DLD1 (cell line): ENCODE measurements around the gene PZP.

Experiments used
- in situ Hi-C: cut with HindIII; loops from 2 replicates; pipeline ENCODE4 v1.10.0; 2017; ENCODE audit warnings: low sequenced_read_pairs

The PZP gene

GRCh38 chr12:9127936-9128663 is 80.1 kb downstream of the PZP start:
- in situ Hi-C loops, result no loop called here

- in situ Hi-C loops, result no loop called here
Observed at GRCh38 chr12:9127484-9127883, 80.7 kb downstream of the PZP start.

GRCh38 chr12:9124383-9125031 is 83.7 kb downstream of the PZP start:
- in situ Hi-C loops, result no loop called here

- in situ Hi-C loops, result no loop called here
Observed at GRCh38 chr12:9123781-9124382, 84.3 kb downstream of the PZP start.

GRCh38 chr12:9122091-9122609 is 86.0 kb downstream of the PZP start:
- in situ Hi-C loops, result no loop called here

- in situ Hi-C loops, result no loop called here
Observed at GRCh38 chr12:9120487-9121184, 87.6 kb downstream of the PZP start.

GRCh38 chr12:9118158-9118557 is 90.0 kb downstream of the PZP start:
- in situ Hi-C loops, result no loop called here

GRCh38 chr12:9115731-9116559 is 92.2 kb downstream of the PZP start, which contains the start of gene A2M:
A2M (minus strand) TSS chr12:9115919; CDS start chr12:9115849, 70 bp downstream.
- in situ Hi-C loops, result no loop called here

GRCh38 chr12:9114946-9115345 is 93.2 kb downstream of the PZP start:
- in situ Hi-C loops, result no loop called here

- in situ Hi-C loops, result no loop called here
Observed at GRCh38 chr12:9113987-9114309, 94.2 kb downstream of the PZP start.

- in situ Hi-C loops, result no loop called here
Observed at GRCh38 chr12:9113296-9113986, 94.8 kb downstream of the PZP start.

GRCh38 chr12:9112076-9112853 is 95.9 kb downstream of the PZP start:
- in situ Hi-C loops, result no loop called here

GRCh38 chr12:9111525-9111924 is 96.7 kb downstream of the PZP start:
- in situ Hi-C loops, result no loop called here

GRCh38 chr12:9109737-9110491 is 98.3 kb downstream of the PZP start:
- in situ Hi-C loops, result no loop called here

GRCh38 chr12:9109213-9109522 is 99.0 kb downstream of the PZP start:
- in situ Hi-C loops, result no loop called here

GRCh38 chr12:9108504-9109212 is 99.5 kb downstream of the PZP start:
- in situ Hi-C loops, result no loop called here

- in situ Hi-C loops, result no loop called here
Observed at GRCh38 chr12:9107542-9107873, 100.7 kb downstream of the PZP start.
